ENCODE measurements around the gene WDR49. TPM values are rescaled to one million over a fixed set of nuclear protein-coding genes. Genes with fewer than 3 reads are reported as not detected.

WDR49 gene
- total RNA-seq, 1 experiment from 2014 or later, result 0.34 TPM

DNA sequence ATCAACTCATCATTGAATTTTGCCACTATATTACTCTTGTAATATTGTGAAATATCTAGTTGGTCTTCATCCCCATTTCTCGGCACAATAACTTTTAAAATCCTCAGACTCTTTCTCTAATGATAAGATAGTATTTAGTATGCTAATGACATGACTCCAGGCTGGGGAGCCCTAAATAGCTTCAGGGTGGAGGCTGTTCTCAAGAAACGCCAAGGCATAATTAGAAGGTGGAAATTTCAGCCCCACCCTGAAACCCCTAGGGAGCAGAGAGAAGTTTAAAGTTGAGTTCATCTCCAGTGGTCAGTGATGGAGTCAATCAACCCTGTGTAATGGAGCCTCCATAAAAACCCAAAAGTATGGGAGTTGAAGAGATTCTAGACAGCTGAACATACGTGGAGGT is 98.8 kb downstream of the WDR49 start:
- Histone ChIP-seq H3K4me3 (replicated peaks in 1 of 2; ENCODE audit: low read depth in 1 of 2, low read length in 2 of 2) (no peak overlapping the region), H3K4me1 (ENCODE audit: control insufficient read depth in 1 of 2, insufficient read depth in 2 of 2, low read length in 2 of 2) (no peaks in the 10 kb centered on the region), H2AFZ (ENCODE audit: low read depth, low read length, poor library complexity, severe bottlenecking) (no peak overlapping the region), H3K9ac (ENCODE audit: low read length) (no peak overlapping the region), H3K9me2 (ENCODE audit: insufficient read depth) (no peaks in the 10 kb centered on the region), H3K9me3 (ENCODE audit: control insufficient read depth in 1 of 2, insufficient read depth in 1 of 2, low read depth in 1 of 2, low read length in 2 of 2) (no peaks in the 10 kb centered on the region), H3K27me3 (ENCODE audit: insufficient read depth, low read length) (no peaks in the 10 kb centered on the region), H3K79me2 (ENCODE audit: insufficient read depth, low read length) (no peaks in the 10 kb centered on the region), H3K27ac (ENCODE audit: low read depth, low read length) (no peak overlapping the region), H3K36me3 (ENCODE audit: control insufficient read depth in 1 of 2, insufficient read depth in 2 of 2, low read length in 2 of 2) (no peaks in the 10 kb centered on the region), H4K20me1 (ENCODE audit: insufficient read depth) (no peaks in the 10 kb centered on the region; the same call in 1 of the 2 replicates), H3K4me2 (ENCODE audit: low read length) (no peak overlapping the region)
- BruUV-seq (replicated peaks), result no TSS peak
- ChIA-PET RAD21 (ENCODE audit: low non-redundant PET in 1 of 2, low total read pairs in 2 of 2, uncharacterized antibody in 2 of 2, unreplicated experiment in 2 of 2) (no interaction called here), POLR2A (no interaction called here), CTCF (no interaction called here)
- intact Hi-C loops (cut with micrococcal nuclease), result no loop called here
- DNase-seq (ENCODE audit: low read depth, low spot score) (no peak), ATAC-seq (no peak)
- TF ChIP-seq EZH2phosphoT487 (IDR thresholded peaks at IDR 0.05; ENCODE audit: borderline replicate concordance) (no peak), TCF7L2 (IDR thresholded peaks at IDR 0.05; ENCODE audit: borderline replicate concordance, extremely low read depth, insufficient read depth, insufficient read length) (no peak), YY1 (IDR thresholded peaks at IDR 0.05; ENCODE audit: extremely low read depth, insufficient replicate concordance, low read depth, low read length) (no peak)
- TF ChIP-seq, protein P1, sequence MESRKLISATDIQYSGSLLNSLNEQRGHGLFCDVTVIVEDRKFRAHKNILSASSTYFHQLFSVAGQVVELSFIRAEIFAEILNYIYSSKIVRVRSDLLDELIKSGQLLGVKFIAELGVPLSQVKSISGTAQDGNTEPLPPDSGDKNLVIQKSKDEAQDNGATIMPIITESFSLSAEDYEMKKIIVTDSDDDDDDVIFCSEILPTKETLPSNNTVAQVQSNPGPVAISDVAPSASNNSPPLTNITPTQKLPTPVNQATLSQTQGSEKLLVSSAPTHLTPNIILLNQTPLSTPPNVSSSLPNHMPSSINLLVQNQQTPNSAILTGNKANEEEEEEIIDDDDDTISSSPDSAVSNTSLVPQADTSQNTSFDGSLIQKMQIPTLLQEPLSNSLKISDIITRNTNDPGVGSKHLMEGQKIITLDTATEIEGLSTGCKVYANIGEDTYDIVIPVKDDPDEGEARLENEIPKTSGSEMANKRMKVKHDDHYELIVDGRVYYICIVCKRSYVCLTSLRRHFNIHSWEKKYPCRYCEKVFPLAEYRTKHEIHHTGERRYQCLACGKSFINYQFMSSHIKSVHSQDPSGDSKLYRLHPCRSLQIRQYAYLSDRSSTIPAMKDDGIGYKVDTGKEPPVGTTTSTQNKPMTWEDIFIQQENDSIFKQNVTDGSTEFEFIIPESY (IDR thresholded peaks at IDR 0.05; ENCODE audit: extremely low read depth, insufficient replicate concordance, low read length), result no peak

DNA sequence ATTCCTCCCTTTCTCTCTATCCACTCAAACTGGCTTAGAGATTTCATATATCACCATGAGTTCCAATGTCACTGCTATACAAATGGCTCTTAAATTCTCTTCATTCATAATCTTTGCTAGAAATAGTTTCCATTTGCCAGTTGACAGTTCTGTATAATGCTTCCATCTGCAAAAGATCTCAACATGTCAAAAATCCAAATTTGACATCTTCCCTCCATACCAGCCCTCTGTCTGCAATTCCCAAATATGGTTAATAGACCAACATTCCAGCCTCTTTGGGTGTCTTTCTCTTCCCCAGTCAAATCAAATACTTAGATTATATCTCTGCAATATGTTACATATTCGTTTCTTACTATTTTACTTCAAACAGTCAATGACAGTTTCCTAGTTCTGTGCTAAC is 115.7 kb downstream of the WDR49 start:
- no peaks in the 10 kb centered on the region for H4K20me1 ChIP-seq (ENCODE audit: insufficient read depth)
- H3K27ac ChIP-seq (ENCODE audit: low read depth, low read length), result no peak overlapping the region
- TF ChIP-seq JUND (IDR thresholded peaks at IDR 0.05) (no peak), EZH2phosphoT487 (IDR thresholded peaks at IDR 0.05; ENCODE audit: borderline replicate concordance) (no peak), POLR2AphosphoS5 (IDR thresholded peaks at IDR 0.05; ENCODE audit: low read depth, low read length) (no peak), EGR1 (IDR thresholded peaks at IDR 0.05; ENCODE audit: low read depth) (no peak), SRF (IDR thresholded peaks at IDR 0.05; ENCODE audit: low read depth) (no peak), ZNF274 (IDR thresholded peaks at IDR 0.05; ENCODE audit: low read depth, low read length) (no peak), RAD21 (IDR thresholded peaks at IDR 0.05; ENCODE audit: low read depth) (no peak), YY1 (IDR thresholded peaks at IDR 0.05; ENCODE audit: extremely low read depth, insufficient replicate concordance, low read depth, low read length) (no peak), POLR2A (IDR thresholded peaks at IDR 0.05; ENCODE audit: borderline replicate concordance, extremely low read depth, insufficient read depth, insufficient read length) (no peak), FOSL1 (IDR thresholded peaks at IDR 0.05; ENCODE audit: low read depth) (no peak)
- TF ChIP-seq, protein P1 (IDR thresholded peaks at IDR 0.05; ENCODE audit: extremely low read depth, insufficient replicate concordance, low read length), result no peak
- ChIA-PET RAD21 (ENCODE audit: low non-redundant PET in 1 of 2, low total read pairs in 2 of 2, uncharacterized antibody in 2 of 2, unreplicated experiment in 2 of 2) (no interaction called here), POLR2A (no interaction called here), CTCF (no interaction called here)
- ATAC-seq, result no peak
- H3K9ac ChIP-seq (ENCODE audit: low read length), result no peak overlapping the region
- intact Hi-C loops (cut with micrococcal nuclease), result no loop called here
- BruUV-seq (replicated peaks), result no TSS peak
- no peaks in the 10 kb centered on the region for H3K4me1 ChIP-seq (ENCODE audit: control insufficient read depth in 1 of 2, insufficient read depth in 2 of 2, low read length in 2 of 2)
- no peaks in the 10 kb centered on the region for H3K9me2 ChIP-seq (ENCODE audit: insufficient read depth)
- no peaks in the 10 kb centered on the region for H3K36me3 ChIP-seq (ENCODE audit: control insufficient read depth in 1 of 2, insufficient read depth in 2 of 2, low read length in 2 of 2)
- no peak overlapping the region for H2AFZ ChIP-seq (ENCODE audit: low read depth, low read length, poor library complexity, severe bottlenecking)
- no peaks in the 10 kb centered on the region for H3K9me3 ChIP-seq (ENCODE audit: control insufficient read depth in 1 of 2, insufficient read depth in 1 of 2, low read depth in 1 of 2, low read length in 2 of 2)
- no peak for DNase-seq (ENCODE audit: low read depth, low spot score)
- no peak overlapping the region for H3K4me3 ChIP-seq (replicated peaks in 1 of 2; ENCODE audit: low read depth in 1 of 2, low read length in 2 of 2)
- no peak overlapping the region for H3K4me2 ChIP-seq (ENCODE audit: low read length)
- no peaks in the 10 kb centered on the region for H3K27me3 ChIP-seq (ENCODE audit: insufficient read depth, low read length)
- H3K79me2 ChIP-seq (ENCODE audit: insufficient read depth, low read length), result no peaks in the 10 kb centered on the region
